Kidney (tissue), 14 donors: ENCODE data around the gene SLC12A3. TPM values are rescaled to one million over a fixed set of nuclear protein-coding genes. Genes with fewer than 3 reads are reported as not detected.

Experiments
- DNase-seq, 5 donors: peaks; one replicate each; pipeline ENCODE4 v3.0.0-alpha.2; 2013 to 2020
- FAIRE-seq: peaks from 2 replicates; lab custom pipeline; 2012; peaks lifted over from hg19 to GRCh38; lab: Jason Lieb, UNC
- H3K27ac ChIP-seq, 2 donors: one replicate each; pipeline ENCODE4 v1.7.0; 2013; ENCODE audit warnings: low read depth in 2 of 2, low read length in 2 of 2, inconsistent platforms in 1 of 2
- H3K27me3 ChIP-seq: one replicate; pipeline ENCODE4 v1.7.1; 2013; ENCODE audit warnings: low read length, inconsistent platforms; ENCODE audit not compliant: control insufficient read depth, insufficient read depth
- H3K36me3 ChIP-seq, 3 donors: one replicate each; pipeline versions ENCODE4 v1.7.0 to v1.7.1; 2013; ENCODE audit warnings: low read length in 3 of 3, control low read depth in 1 of 3, inconsistent platforms in 1 of 3; ENCODE audit not compliant: insufficient read depth in 3 of 3, control insufficient read depth in 2 of 3
- H3K4me1 ChIP-seq, 3 donors: one replicate each; pipeline versions ENCODE4 v1.7.0 to v1.7.1; 2013; ENCODE audit warnings: low read length in 3 of 3, inconsistent platforms in 1 of 3, low read depth in 1 of 3; ENCODE audit not compliant: control insufficient read depth in 2 of 3, insufficient read depth in 2 of 3
- H3K4me3 ChIP-seq, 3 donors: one replicate each; pipeline versions ENCODE4 v1.7.0 to v1.8.1; 2013; ENCODE audit warnings: low read length in 3 of 3, control low read depth in 1 of 3, inconsistent platforms in 1 of 3
- H3K9ac ChIP-seq, 3 donors: one replicate each; pipeline versions ENCODE4 v1.7.0 to v1.7.1; 2013; ENCODE audit warnings: low read length in 3 of 3, control low read depth in 1 of 3, inconsistent platforms in 1 of 3
- H3K9me3 ChIP-seq, 3 donors: one replicate each; pipeline versions ENCODE4 v1.7.0 to v1.7.1; 2013; ENCODE audit warnings: low read length in 3 of 3, control low read depth in 1 of 3, inconsistent platforms in 1 of 3; ENCODE audit not compliant: control insufficient read depth in 2 of 3, insufficient read depth in 1 of 3
- intact Hi-C: fragments of 100-400 bp; cut with DNase I; formaldehyde crosslinking; loops from one replicate; pipeline ENCODE4 v1.11.1; 2022
- polyA plus RNA-seq: library from polyadenylated mRNA; stranded (reverse); fragments of 350-450 nt; fragmentation: Illumina TruSeq; extraction: RNeasy Lipid Tissue Mini Kit (QIAGEN cat#74804); gene quantifications from one replicate; pipeline ENCODE4 v1.2.3, GENCODE V29; 2014; ENCODE audit warnings: low read depth, low replicate concordance; ENCODE audit not compliant: insufficient read depth
- total RNA-seq: library from RNA; stranded (reverse); fragmentation: NEBNext Ultra II Directional; extraction: Animal tissue kit (Norgen Biotek cat#: 25700); gene quantifications from one replicate; pipeline ENCODE4 v1.2.1, GENCODE V29; 2021
- TF ChIP-seq, protein P1 (sequence below): IDR thresholded peaks from 3 replicates; pipeline ENCODE4 v1.5.1; 2012; ENCODE audit warnings: mild to moderate bottlenecking, moderate library complexity, borderline replicate concordance; ENCODE audit not compliant: insufficient read depth; ENCODE audit errors: extremely low read depth
- donor health status: control.
- donor health status: control.
- donor health status: control.
- donor health status: control.
- donor health status: control.
- donor health status: DM: yes; HTN: yes; CAD: no.
- donor health status: Normal renal cell carcinoma (clear cell type).

Gene SLC12A3
- total and polyA plus RNA-seq, 2 donors from 2014 or later, result 5.4 to 277 TPM

DNA sequence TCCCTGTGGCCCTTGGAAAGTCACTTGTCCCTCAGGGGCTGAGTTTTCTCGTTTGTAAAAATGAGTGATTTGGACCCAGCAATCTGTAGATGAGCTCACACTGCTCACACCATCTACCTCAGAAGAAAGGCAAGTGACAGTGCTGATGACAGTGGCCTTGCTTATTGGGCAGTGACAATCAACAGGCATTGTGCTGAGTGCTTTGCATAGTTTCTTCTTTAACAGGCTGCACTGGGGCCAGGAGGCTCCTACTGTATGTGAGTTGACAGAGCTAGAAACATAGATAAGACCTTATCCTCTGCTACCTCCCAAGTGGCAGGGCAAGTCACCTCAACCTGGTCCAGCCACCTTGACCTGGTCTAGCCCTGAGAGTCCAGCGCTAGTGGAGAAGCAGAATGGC, 29.7 kb upstream of the SLC12A3 start:
- DNase-seq, result no peak
- FAIRE-seq, result no peak
- peaks cover 0 to 4% (median 0%) of the 10 kb centered on the region in 3 donors for H3K4me1 ChIP-seq

DNA sequence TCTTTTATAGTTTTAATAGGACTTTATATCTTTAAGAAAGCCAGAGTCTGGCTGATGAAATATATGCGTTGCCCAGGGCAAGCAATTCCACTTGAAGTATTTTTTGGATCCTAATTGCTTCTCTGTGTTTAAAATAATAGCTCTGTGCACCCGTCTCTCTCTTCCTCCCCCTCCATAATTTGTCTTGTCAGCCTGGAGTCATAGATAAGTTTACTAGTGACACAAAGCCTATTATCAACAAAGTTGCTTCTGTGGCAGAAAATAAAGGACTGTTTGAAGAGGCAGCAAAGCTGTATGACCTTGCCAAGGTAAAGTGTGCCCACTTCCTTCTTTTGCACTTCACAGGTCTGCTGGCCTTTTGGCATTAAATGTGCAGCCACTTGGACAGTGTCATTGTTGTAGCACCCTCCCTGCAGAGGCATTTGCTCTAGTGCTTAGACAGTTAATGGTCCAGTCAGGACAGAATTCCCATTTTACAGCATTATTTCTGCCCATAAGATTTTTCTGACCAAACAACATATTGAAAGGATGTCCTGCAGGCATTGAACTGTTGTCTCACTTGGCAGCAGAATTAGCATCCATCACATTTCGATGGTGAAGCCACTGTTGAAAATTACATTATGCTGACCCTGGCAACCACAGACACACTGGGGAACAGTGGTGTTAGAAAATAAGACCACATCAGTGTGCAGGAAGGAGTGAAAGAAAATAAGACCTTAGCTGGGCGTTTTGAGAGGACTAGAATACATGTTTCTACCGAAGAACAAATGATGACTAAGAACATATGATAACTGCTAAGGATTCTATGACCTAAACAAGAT, 28.4 kb upstream of the SLC12A3 start:
- no peaks in the 10 kb centered on the region for H3K27me3 ChIP-seq
- intact Hi-C loops, result no loop called here
- DNase-seq (no peak), FAIRE-seq (no peak)
- H3K9ac ChIP-seq, result no peak overlapping the region
- TF ChIP-seq, protein P1, sequence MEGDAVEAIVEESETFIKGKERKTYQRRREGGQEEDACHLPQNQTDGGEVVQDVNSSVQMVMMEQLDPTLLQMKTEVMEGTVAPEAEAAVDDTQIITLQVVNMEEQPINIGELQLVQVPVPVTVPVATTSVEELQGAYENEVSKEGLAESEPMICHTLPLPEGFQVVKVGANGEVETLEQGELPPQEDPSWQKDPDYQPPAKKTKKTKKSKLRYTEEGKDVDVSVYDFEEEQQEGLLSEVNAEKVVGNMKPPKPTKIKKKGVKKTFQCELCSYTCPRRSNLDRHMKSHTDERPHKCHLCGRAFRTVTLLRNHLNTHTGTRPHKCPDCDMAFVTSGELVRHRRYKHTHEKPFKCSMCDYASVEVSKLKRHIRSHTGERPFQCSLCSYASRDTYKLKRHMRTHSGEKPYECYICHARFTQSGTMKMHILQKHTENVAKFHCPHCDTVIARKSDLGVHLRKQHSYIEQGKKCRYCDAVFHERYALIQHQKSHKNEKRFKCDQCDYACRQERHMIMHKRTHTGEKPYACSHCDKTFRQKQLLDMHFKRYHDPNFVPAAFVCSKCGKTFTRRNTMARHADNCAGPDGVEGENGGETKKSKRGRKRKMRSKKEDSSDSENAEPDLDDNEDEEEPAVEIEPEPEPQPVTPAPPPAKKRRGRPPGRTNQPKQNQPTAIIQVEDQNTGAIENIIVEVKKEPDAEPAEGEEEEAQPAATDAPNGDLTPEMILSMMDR, result no peak
- H3K4me3 ChIP-seq, result no peak overlapping the region
- H3K4me1 ChIP-seq, result peaks cover 0 to 5% (median 2%) of the 10 kb centered on the region in 3 donors
- H3K9me3 ChIP-seq, result no peaks in the 10 kb centered on the region
- H3K36me3 ChIP-seq, result peaks cover 2 to 18% (median 5%) of the 10 kb centered on the region in 3 donors
- H3K27ac ChIP-seq, result peak overlapping the region in 1 of 2 donors; percentile 2

More for the DNA sequence above, 29.7 kb upstream of the SLC12A3 start:
- intact Hi-C loops, result no loop called here
- Histone ChIP-seq H3K36me3 (peaks cover 2 to 18% (median 5%) of the 10 kb centered on the region in 3 donors), H3K27ac (no peak overlapping the region), H3K27me3 (no peaks in the 10 kb centered on the region), H3K9ac (no peak overlapping the region), H3K9me3 (no peaks in the 10 kb centered on the region), H3K4me3 (no peak overlapping the region)
- TF ChIP-seq, protein P1, result no peak

DNA sequence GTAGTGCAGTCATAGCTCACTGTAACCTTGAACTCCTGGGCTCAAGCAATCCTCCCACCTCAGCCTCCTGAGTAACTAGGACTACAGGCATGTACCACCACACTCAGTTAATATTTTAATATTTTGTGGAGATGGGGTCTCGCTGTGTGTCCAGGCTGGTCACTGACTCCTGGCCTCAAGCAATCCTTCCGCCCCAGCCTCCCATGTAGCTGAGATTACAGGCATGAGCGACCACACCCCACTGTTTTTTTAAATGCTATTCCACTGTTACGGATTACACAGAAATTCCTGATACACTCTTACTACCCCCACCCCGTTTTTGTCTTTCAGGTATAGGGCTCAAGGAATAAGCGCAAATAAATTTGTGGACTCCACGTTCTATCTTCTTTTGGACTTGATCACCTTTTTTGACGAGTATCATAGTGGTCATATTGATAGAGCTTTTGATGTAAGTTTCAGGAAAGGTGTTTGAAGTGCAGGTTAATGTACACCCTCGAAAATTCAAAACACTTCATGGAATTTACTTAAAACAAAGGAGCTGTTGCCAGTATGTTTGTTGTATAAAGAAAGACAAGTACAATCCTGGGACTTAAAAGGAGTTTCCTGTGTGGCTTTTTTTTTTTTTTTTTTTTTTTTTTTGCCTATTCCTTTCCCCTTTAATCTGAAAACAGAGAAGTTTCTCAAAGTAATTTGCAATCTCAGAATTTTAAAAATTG, 26.2 kb upstream of the SLC12A3 start:
- Histone ChIP-seq H3K9me3 (no peaks in the 10 kb centered on the region), H3K4me3 (no peak overlapping the region), H3K27me3 (no peaks in the 10 kb centered on the region), H3K27ac (no peak overlapping the region), H3K36me3 (peaks cover 0 to 6% (median 3%) of the 10 kb centered on the region in 3 donors), H3K4me1 (peaks cover 0 to 12% (median 5%) of the 10 kb centered on the region in 3 donors), H3K9ac (no peak overlapping the region)
- FAIRE-seq (no peak), DNase-seq (no peak)
- intact Hi-C loops, result no loop called here
- TF ChIP-seq, protein P1, result no peak
